Ramos (cell line): ENCODE results near the gene CCNY.

Experiments used
- in situ Hi-C: fragments of 300-500 bp; cut with MboI; formaldehyde crosslinking; loops from one replicate; pipeline ENCODE4 v1.14.3; 2022; ENCODE audit warnings: low sequenced_read_pairs; ENCODE audit not compliant: unreplicated experiment

Gene CCNY

DNA sequence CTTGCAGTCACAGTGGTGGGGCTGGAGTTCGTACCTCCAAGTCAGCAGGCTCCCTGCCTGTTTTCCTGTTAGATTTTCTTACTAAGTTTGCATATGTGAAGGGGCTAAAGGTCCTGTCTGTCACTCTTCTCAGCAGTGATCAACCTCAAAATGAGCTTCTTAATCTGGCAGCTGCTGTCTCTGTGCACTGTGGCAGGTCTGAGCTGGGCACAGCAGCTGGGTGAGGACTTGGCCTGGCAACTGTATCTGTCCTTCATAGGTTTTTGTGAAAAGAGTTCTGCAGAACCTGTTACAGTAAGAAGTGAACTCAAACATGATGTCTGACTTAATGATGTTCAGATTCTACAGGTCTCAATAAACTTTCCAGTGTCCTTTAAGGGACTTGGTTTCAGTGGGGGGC, 237.5 kb downstream of the CCNY start:
- in situ Hi-C loops, result no loop called here

DNA sequence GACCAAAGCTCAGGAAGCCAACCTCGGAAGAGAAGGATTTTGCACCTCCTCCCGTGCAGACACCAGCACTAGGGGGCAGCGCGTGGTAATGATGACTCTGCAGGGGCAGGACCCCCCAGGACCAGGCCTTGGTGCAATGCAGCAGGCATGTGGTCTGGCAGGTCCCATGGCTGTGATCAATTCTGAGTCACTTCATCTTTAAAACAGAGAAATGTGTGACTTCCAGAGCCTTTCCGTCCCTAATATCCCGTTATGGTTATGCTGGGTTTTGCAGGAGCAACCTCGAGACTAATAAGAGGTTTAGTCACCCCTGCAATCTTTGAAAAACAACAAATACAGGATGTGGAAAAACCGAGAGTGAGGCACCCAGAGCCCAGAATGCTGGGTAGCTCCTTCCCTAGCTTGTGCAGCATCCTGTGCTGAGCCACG, 238.6 kb downstream of the CCNY start:
- in situ Hi-C loops, result no loop called here

DNA sequence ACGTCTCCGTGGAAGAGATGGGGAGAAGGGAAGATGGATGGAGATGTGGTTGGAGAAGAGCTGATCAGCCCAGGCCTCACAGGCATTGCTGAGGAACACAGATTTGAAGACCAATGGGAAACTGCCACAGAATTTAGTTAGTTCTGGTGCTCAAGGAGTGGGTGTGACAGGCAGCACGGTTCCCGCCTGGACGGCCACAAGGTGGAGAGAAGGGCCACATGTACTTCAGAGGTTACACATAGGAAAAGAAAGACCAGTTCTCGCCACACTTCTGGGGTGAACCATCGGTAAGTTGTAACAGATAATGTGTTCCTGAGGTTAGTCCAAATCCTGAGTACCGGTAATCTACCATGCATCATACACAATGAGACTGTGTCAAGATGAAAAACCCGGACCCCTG, 239.3 kb downstream of the CCNY start:
- in situ Hi-C loops, result no loop called here

DNA sequence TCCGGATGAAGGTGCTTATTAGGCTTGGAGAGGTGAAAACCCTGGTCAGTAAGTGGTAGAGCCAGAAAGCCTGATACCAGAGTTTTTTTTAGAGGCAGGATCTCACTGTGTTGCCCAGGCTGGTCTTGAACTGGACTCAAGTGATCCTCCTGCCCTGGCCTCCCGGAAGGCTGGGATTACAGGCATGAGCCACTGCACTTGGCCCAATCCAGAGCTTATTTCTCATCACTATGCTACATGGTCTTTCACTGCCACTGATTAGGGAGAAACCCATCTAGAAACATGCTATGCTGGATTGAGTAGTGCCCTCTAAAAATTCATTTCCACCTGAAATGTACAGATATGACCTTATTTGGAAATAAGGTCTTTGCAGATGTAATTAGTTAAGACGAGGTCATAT, 240.4 kb downstream of the CCNY start:
- in situ Hi-C loops, result no loop called here

- in situ Hi-C loops, result no loop called here
Measured at GRCh38 chr10:35577926-35578617, 241.8 kb downstream of the CCNY start.

DNA sequence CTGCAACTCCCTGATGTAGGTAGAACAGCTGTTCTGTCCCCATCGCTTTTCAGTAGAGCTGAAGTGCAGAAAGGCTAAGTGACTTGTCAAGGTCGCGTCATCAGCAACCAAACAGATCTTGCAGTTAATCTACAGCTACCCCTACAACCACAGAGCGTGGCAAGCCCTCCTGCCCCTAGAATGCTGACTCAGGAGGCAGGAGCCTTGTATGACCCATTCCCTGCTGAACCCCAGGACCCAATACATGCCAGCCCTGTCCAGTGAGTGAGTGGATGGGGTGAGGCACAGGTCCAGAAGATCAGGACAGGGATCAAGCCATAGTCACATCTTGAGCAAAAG, 242.3 kb downstream of the CCNY start:
- in situ Hi-C loops, result no loop called here

GRCh38 chr10:35579116-35579515, 242.8 kb downstream of the CCNY start:
- in situ Hi-C loops, result no loop called here

DNA sequence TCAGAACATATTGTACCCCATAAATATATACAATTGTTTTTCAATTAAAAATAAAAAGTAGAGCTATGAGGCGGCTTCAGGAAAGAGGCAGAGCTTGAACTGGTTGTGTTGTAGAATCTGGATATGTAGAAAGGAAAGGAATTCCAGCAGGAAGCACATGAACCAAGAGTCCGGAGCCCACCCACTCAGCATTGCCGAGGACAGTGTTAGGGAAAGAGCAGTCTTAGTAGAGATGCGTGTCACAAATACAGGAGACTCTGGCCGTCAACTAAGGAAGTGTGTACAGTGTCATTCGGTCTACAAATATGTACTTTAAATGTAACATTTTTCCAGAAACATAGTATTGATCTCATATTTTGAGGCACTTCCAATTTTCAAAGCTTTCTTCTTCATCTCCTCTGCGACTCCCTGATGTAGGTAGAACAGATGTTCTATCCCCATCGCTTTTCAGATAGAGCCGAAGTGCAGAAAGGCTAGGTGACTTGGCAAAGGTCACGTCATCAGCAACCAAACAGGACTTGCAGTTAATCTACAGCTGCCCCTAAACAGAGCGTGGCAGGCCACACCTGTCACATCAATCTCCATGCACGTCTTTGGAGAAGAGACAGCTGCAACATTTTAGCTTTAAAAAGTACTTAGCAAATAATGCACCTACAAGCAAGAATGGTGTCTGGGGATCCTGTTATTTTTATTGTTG, 243.6 kb downstream of the CCNY start:
- in situ Hi-C loops, result no loop called here

GRCh38 chr10:35580423-35580770, 244.1 kb downstream of the CCNY start:
- in situ Hi-C loops, result no loop called here

DNA sequence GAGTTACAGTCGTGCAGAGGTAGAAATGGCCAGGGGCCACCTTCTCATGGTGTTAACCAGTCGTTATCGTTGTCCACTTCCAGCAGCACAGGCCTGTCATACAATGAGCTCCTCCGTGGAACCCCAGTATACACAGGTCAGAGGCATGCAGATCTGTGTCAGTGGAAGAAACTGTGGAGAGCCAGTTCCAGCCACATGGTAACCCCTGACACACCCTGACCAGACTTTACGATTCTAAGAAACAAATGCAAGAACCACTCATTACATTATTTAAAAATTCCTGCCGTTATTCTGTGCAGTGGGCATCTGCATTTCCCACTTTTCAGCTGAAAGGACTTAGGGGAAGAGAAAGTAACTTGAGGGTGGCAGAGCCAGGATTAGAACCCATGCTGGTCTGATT, 245.3 kb downstream of the CCNY start:
- in situ Hi-C loops, result no loop called here

DNA sequence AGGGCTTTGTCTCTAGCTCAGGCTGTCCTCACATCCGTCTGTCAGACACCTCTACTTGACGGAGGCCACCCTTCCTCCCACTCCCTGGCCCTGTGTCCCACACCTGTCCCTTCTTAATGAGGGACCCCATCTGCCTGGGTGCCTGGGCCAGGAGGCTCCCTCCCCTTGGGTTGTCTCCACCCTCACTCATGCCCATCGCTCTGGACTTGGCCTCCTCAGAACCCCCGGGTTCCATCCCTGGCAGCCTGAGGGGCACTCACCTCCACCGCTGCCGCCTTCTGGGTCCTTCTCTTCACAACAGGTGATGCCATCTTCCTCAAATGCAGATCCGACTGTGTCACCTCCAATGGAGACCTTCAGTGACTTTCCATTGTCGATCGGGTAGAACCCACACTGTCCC, 248.6 kb downstream of the CCNY start:
- in situ Hi-C loops, result no loop called here

DNA sequence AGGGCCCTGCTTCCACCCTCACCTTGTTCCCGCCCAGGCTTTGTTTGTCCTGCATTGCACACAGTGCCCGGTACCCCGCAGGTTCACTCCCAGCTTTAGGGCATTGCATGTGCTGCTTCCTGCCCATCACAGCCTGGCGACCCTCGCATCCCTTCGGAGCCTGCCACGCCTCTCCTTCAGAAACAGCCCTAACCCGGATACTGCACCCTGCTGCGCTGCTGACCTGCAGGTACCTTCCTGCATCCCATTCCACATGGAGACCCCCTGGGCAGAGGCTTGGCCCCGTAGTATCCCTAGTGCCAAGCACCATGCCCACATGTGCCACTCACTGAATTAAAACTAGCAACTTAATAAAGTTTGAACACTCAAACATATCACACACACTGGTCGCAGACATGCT, 249.0 kb downstream of the CCNY start:
- in situ Hi-C loops, result no loop called here

DNA sequence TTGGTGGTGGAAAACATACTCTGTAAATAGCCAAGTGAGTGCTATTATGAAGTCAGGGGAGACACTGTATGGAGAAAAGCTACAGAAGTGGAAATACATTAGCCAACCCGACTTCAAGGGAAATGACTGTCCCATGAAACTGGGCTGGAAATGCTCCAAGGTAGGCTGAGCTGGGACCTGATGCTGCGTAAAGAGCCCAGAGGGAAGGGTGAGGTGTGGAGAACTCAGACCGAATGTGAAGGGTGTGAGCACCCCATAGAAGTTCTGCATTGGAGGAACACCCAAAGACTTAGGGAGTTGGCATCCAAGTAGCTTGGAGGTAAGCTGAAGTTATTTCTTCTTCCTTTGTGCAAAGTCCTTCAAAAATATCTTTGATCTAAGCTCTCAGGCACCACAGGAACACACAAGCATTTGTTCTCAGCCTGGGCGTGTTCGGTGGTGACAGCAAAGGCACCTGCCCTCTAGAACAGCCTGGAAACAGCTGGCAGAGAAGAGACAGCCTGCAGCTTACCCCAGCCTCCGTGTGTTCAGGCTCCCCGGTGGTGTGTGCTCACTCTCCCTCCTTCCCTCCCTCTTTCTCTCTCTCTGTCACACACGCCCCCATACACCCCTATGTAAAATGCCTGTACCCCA, 249.7 kb downstream of the CCNY start:
- in situ Hi-C loops, result no loop called here

- in situ Hi-C loops, result no loop called here
Measured at GRCh38 chr10:35588836-35589235, 252.5 kb downstream of the CCNY start.

DNA sequence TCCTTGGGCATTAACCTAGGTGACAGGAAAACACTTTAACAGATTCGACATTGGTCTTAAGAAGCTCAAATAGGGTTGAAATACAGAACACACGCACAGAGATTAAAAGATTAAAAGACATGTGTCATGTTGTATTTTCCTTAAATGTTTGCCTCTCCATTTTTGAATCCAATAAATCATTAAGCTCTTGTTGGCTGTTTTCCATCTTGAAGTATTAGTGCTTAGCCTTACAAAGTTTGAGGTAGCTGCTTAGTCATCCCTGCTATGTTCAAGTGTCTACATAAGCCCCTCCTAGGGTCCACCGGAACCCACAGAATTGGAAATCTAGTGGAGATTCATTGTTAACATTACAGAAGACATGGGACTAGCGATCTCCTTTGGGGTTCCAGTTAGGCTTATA, 256.1 kb downstream of the CCNY start:
- in situ Hi-C loops, result no loop called here

DNA sequence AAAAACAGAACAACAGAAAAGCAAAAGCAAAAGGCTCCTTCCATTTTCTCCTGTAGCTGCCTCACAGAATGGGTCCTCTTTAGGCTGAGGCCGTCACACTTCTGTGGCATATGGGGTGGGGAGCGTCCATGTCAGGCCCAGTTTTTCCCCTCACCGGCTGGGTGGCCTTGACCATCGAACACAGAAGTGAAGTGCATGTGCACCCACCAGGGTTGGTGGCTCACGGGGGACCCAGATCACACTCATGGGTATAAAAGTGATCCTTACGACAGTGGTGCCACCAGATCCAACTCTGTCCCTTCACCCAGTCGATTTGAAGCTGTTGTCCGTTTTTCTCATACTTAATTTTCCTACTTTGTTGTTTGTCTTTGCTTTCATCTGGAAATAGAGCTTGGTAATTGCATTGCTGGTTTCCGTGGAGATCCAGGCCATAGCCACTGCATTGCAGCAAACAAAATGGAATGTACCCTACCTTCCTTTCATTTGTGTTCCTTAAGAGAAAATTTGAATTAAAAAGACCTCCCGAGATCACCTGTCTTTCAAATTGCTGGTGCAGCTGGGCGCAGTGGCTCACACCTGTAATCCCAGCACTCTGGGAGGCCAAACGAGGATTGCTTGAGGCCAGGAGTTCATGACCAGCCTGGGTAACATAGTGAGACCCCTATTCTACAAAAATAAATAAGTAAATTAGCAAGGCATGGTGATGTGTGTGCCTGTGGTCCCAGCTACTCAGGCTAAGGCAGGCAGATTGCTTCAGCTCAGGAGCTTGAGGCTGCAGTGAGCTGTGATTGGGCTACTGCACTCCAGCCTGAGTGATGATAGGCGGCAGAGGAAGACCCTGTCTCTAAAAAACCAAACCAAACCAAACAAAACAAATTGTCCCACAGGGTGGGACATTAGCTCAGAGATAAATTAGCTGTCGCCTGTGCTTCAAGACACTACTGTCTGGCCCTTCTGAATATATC, 258.1 kb downstream of the CCNY start:
- in situ Hi-C loops, result no loop called here

- in situ Hi-C loops, result no loop called here
Measured at GRCh38 chr10:35595106-35595505, 258.8 kb downstream of the CCNY start.

DNA sequence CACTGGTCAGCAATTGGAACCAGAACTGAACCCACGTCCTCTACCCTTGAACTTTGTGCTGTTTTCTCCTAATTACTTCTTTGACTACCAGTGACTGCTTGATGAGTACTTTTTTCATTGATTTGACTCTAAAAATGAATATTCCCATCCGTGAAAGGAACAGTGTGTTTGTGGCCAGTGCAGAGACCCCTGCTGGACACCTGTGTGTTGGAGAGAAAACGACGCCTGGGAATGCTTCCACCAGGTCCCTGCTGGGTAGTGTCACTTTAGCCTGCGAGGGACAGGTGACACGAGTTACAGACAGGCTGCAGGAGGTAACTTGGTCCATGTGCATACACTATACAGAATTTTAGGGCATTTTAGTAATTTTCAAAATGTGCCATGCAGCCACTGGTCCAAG, 262.1 kb downstream of the CCNY start:
- in situ Hi-C loops, result no loop called here

- in situ Hi-C loops, result no loop called here
Measured at GRCh38 chr10:35600193-35600592, 263.9 kb downstream of the CCNY start.

DNA sequence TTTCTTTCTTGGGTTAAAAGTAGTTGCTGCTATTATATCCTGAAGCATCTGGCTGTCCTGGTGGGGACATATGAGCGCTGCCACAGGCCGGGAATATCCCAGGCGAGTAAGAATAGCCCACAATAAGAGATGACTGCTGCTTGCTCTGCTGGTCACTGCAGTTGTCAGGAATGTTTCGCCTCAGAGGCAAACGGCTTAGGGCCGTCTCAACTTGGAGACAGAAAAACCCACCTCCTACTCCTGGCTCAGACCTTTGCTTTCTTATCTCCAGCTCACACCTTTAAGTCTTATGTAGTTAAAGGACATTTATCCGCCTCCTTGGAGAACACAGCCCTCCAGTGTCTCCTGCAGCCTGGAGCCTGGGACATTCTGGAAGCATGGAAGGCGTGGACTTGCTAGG, 268.9 kb downstream of the CCNY start, which contains the start of gene GJD4:
Gene GJD4 (plus strand): TSS at position 151 of the 400 bp plus-strand sequence. CDS start 227 bp downstream, at position 378.
- in situ Hi-C loops, result no loop called here

GRCh38 chr10:35606430-35606829, 270.1 kb downstream of the CCNY start:
- in situ Hi-C loops, result no loop called here
